Measurements from ENCODE around the gene ERC2.
"Not testable (repeated sequence)": the region's sequence is repeated elsewhere in the genome, so short reads cannot be mapped to it uniquely, and the experiment has no call there.

ERC2 gene

GRCh38 chr3:55863028-55863427 lies 605.2 kb downstream of the ERC2 start:
- DNase-seq = no peak

- no peak for DNase-seq
Observed at GRCh38 chr3:55860049-55860721, 608.1 kb downstream of the ERC2 start.

- no peak for DNase-seq
Observed at GRCh38 chr3:55859305-55859704, 609.0 kb downstream of the ERC2 start.

- DNase-seq = no peak
Observed at GRCh38 chr3:55858727-55859126, 609.5 kb downstream of the ERC2 start.

GRCh38 chr3:55858302-55858701 lies 610.0 kb downstream of the ERC2 start:
- DNase-seq = no peak

- no peak for DNase-seq
Observed at GRCh38 chr3:55857633-55858032, 610.6 kb downstream of the ERC2 start.

- DNase-seq = no peak
Observed at GRCh38 chr3:55855311-55855710, 613.0 kb downstream of the ERC2 start.

- DNase-seq = no peak
Observed at GRCh38 chr3:55854494-55854893, 613.8 kb downstream of the ERC2 start.

GRCh38 chr3:55852326-55852725 lies 615.9 kb downstream of the ERC2 start:
- no peak for DNase-seq

GRCh38 chr3:55842204-55842603 lies 626.1 kb downstream of the ERC2 start:
- DNase-seq = no peak

GRCh38 chr3:55831876-55832275 lies 636.4 kb downstream of the ERC2 start:
- DNase-seq = not testable (repeated sequence)

- DNase-seq = no peak
Observed at GRCh38 chr3:55828712-55829111, 639.6 kb downstream of the ERC2 start.

- no peak for DNase-seq
Observed at GRCh38 chr3:55827786-55828185, 640.5 kb downstream of the ERC2 start.

GRCh38 chr3:55826731-55827496 lies 641.4 kb downstream of the ERC2 start:
- DNase-seq = no peak

GRCh38 chr3:55826097-55826496 lies 642.2 kb downstream of the ERC2 start:
- DNase-seq = no peak

GRCh38 chr3:55824406-55824805 lies 643.9 kb downstream of the ERC2 start:
- no peak for DNase-seq

GRCh38 chr3:55823829-55824228 lies 644.4 kb downstream of the ERC2 start:
- no peak for DNase-seq

GRCh38 chr3:55823001-55823400 lies 645.3 kb downstream of the ERC2 start:
- no peak for DNase-seq

GRCh38 chr3:55819005-55819404 lies 649.3 kb downstream of the ERC2 start:
- DNase-seq = no peak

- DNase-seq = no peak
Observed at GRCh38 chr3:55818485-55818884, 649.8 kb downstream of the ERC2 start.

- DNase-seq = no peak
Observed at GRCh38 chr3:55816794-55817576, 651.3 kb downstream of the ERC2 start.

GRCh38 chr3:55815262-55815661 lies 653.0 kb downstream of the ERC2 start:
- no peak for DNase-seq

- no peak for DNase-seq
Observed at GRCh38 chr3:55813268-55814097, 654.8 kb downstream of the ERC2 start.
